ENCODE results near the gene CYP4A22. TPM values are rescaled to one million over a fixed set of nuclear protein-coding genes. Genes with fewer than 3 reads are reported as not detected.

Gene CYP4A22
- polyA plus RNA-seq, 1 of the 3 experiments (the other 2 are of a cell fraction): not detected

Other genes with a start within 250 kb of the CYP4A22 start
- not detected in 2 replicates for gene CYP4A11, start 196.0 kb upstream of the CYP4A22 start, polyA plus RNA-seq (2012; rRNA removed)
- 0.67 and 0.88 TPM in 2 replicates for gene CYP4X1, start 113.8 kb upstream of the CYP4A22 start, polyA plus RNA-seq (2012; rRNA removed)
- gene CYP4Z1, start 70.2 kb upstream of the CYP4A22 start, polyA plus RNA-seq (2012; rRNA removed): not detected in 2 replicates
- not detected in 2 replicates for gene PDZK1IP1, start 52.6 kb downstream of the CYP4A22 start, polyA plus RNA-seq (2012; rRNA removed)
- not detected in 2 replicates for gene TAL1, start 94.8 kb downstream of the CYP4A22 start, polyA plus RNA-seq (2012; rRNA removed)
- gene STIL, start 176.7 kb downstream of the CYP4A22 start, polyA plus RNA-seq (2012; rRNA removed): 4.9 and 5.8 TPM in 2 replicates
- gene CMPK1, start 196.3 kb downstream of the CYP4A22 start, polyA plus RNA-seq (2012; rRNA removed): 17.5 and 25.1 TPM in 2 replicates

Measured in SK-N-SH (cell line).